PFSK-1 (cell line): Measurements from ENCODE around the gene ZSCAN22.

Experiments
- POLR2AphosphoS5 ChIP-seq: IDR thresholded peaks from 2 replicates; pipeline ENCODE4 v1.6.1; 2012; ENCODE audit warnings: low read depth, mild to moderate bottlenecking, control low read depth, low read length, moderate library complexity
- TAF1 ChIP-seq: IDR thresholded peaks from 2 replicates; pipeline ENCODE4 v1.6.1; 2012; ENCODE audit warnings: low read length, control low read depth, borderline replicate concordance; ENCODE audit not compliant: insufficient read depth

GRCh38 chr19:58379246-58379645, 52.5 kb downstream of the ZSCAN22 start:
- TF ChIP-seq POLR2AphosphoS5 (no peak), TAF1 (no peak)
